ENCODE measurements around the gene NOS3. TPM values are rescaled to one million over a fixed set of nuclear protein-coding genes. Genes with fewer than 3 reads are reported as not detected.
A peak's percentile ranks its signal among the peaks of the same experiment; 100 is the strongest.

NOS3 gene
- total RNA-seq, 1 experiment from 2014 or later = 59.8 TPM

GRCh38 chr7:151048911-151049463, 58.2 kb downstream of the NOS3 start:
- DNase-seq = no peak
- H3K9ac ChIP-seq (ENCODE audit: low read length) = no peak overlapping the region
- no peaks in the 10 kb centered on the region for H3K36me3 ChIP-seq (ENCODE audit: insufficient read depth, low read length)
- H3K4me2 ChIP-seq (ENCODE audit: low read depth, low read length, poor library complexity, severe bottlenecking) = no peak overlapping the region
- H3K9me2 ChIP-seq (replicated peaks; ENCODE audit: insufficient read depth, low read length) = no peaks in the 10 kb centered on the region
- no peaks in the 10 kb centered on the region for H3K79me2 ChIP-seq (ENCODE audit: low read length)
- H3K9me3 ChIP-seq (ENCODE audit: low read length) = no peaks in the 10 kb centered on the region
- H3K27ac ChIP-seq (ENCODE audit: low read length) = no peak overlapping the region
- H2AFZ ChIP-seq (ENCODE audit: low read length) = no peak overlapping the region
- H4K20me1 ChIP-seq (ENCODE audit: insufficient read depth, low read depth, low read length) = no peaks in the 10 kb centered on the region
- H3K4me3 ChIP-seq (ENCODE audit: low read length) = no peak overlapping the region
- H3K4me1 ChIP-seq (ENCODE audit: low read length) = no peaks in the 10 kb centered on the region
- H3K27me3 ChIP-seq (ENCODE audit: low read length) = no peaks in the 10 kb centered on the region

DNA sequence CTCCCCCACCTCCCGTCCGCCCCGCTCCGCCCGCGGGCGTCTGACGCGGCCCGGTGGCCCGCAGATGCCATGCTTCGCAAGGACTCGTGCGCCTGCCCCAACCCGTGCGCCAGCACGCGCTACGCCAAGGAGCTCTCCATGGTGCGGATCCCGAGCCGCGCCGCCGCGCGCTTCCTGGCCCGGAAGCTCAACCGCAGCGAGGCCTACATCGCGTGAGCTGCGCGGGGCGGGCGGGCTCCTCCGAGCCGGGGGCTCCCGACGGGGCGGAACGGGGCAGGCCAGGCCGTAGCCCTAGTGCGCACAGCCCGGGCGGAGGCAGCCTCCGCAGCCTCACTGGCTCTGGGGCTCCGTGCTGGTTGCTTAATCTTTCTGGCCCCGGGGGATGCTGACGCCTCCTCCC, 60.3 kb downstream of the NOS3 start:
- H3K9me2 ChIP-seq (replicated peaks; ENCODE audit: insufficient read depth, low read length) = no peaks in the 10 kb centered on the region
- no peak overlapping the region for H3K4me2 ChIP-seq (ENCODE audit: low read depth, low read length, poor library complexity, severe bottlenecking)
- no peaks in the 10 kb centered on the region for H4K20me1 ChIP-seq (ENCODE audit: insufficient read depth, low read depth, low read length)
- no peak overlapping the region for H3K9ac ChIP-seq (ENCODE audit: low read length)
- no peak overlapping the region for H3K27ac ChIP-seq (ENCODE audit: low read length)
- no peak overlapping the region for H3K4me3 ChIP-seq (ENCODE audit: low read length)
- no peaks in the 10 kb centered on the region for H3K9me3 ChIP-seq (ENCODE audit: low read length)
- no peaks in the 10 kb centered on the region for H3K27me3 ChIP-seq (ENCODE audit: low read length)
- DNase-seq = peak; percentile 76
- no peak overlapping the region for H2AFZ ChIP-seq (ENCODE audit: low read length)
- H3K79me2 ChIP-seq (ENCODE audit: low read length) = no peaks in the 10 kb centered on the region
- no peaks in the 10 kb centered on the region for H3K36me3 ChIP-seq (ENCODE audit: insufficient read depth, low read length)
- H3K4me1 ChIP-seq (ENCODE audit: low read length) = no peaks in the 10 kb centered on the region

DNA sequence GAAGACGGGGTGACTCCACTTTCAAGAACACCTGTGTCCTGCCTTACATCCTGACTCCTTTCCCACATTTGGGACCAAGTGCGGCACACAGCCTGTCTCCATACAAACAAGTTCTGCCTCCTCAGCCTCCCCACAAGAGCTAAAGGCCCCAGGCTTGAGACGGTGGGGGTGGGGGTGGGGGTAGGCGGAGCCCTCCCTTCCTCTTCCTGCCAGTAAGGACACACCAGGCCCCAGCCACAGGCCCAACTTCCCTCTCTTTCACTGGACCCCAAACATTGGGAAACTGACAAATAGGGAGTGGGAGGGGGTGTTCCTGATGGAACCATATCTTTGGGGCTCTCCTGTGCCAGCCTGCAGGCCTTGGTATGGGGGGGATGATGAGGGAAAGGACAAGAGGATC, 62.3 kb downstream of the NOS3 start:
- Histone ChIP-seq H2AFZ (ENCODE audit: low read length) (no peak overlapping the region), H3K4me2 (ENCODE audit: low read depth, low read length, poor library complexity, severe bottlenecking) (no peak overlapping the region), H3K79me2 (ENCODE audit: low read length) (peaks cover 4% of the 10 kb centered on the region; the same call in 1 of the 2 replicates)

GRCh38 chr7:151053751-151054150, 62.9 kb downstream of the NOS3 start:
- H3K36me3 ChIP-seq (ENCODE audit: insufficient read depth, low read length) = no peaks in the 10 kb centered on the region
- no peak overlapping the region for H3K27ac ChIP-seq (ENCODE audit: low read length)
- H2AFZ ChIP-seq (ENCODE audit: low read length) = no peak overlapping the region
- H3K9me2 ChIP-seq (replicated peaks; ENCODE audit: insufficient read depth, low read length) = no peaks in the 10 kb centered on the region
- peaks cover 15% of the 10 kb centered on the region for H3K4me1 ChIP-seq (ENCODE audit: low read length)
- no peak overlapping the region for H3K4me3 ChIP-seq (ENCODE audit: low read length)
- DNase-seq = no peak
- peaks cover 4% of the 10 kb centered on the region; the same call in 1 of the 2 replicates for H3K79me2 ChIP-seq (ENCODE audit: low read length)
- no peaks in the 10 kb centered on the region for H3K9me3 ChIP-seq (ENCODE audit: low read length)
- no peak overlapping the region for H3K4me2 ChIP-seq (ENCODE audit: low read depth, low read length, poor library complexity, severe bottlenecking)
- H3K9ac ChIP-seq (ENCODE audit: low read length) = no peak overlapping the region
- no peaks in the 10 kb centered on the region for H4K20me1 ChIP-seq (ENCODE audit: insufficient read depth, low read depth, low read length)
- H3K27me3 ChIP-seq (ENCODE audit: low read length) = no peaks in the 10 kb centered on the region

More for the DNA sequence above, 62.3 kb downstream of the NOS3 start:
- Histone ChIP-seq H3K4me1 (ENCODE audit: low read length) (peaks cover 9% of the 10 kb centered on the region), H4K20me1 (ENCODE audit: insufficient read depth, low read depth, low read length) (no peaks in the 10 kb centered on the region), H3K9me2 (replicated peaks; ENCODE audit: insufficient read depth, low read length) (no peaks in the 10 kb centered on the region), H3K36me3 (ENCODE audit: insufficient read depth, low read length) (no peaks in the 10 kb centered on the region), H3K4me3 (ENCODE audit: low read length) (no peak overlapping the region), H3K27ac (ENCODE audit: low read length) (no peak overlapping the region), H3K9ac (ENCODE audit: low read length) (no peak overlapping the region), H3K9me3 (ENCODE audit: low read length) (no peaks in the 10 kb centered on the region), H3K27me3 (ENCODE audit: low read length) (no peaks in the 10 kb centered on the region)
- DNase-seq = no peak

- Histone ChIP-seq H3K79me2 (ENCODE audit: low read length) (peaks cover 19% of the 10 kb centered on the region), H3K9ac (ENCODE audit: low read length) (no peak overlapping the region), H3K9me3 (ENCODE audit: low read length) (no peaks in the 10 kb centered on the region), H3K27me3 (ENCODE audit: low read length) (no peaks in the 10 kb centered on the region), H3K4me3 (ENCODE audit: low read length) (no peak overlapping the region), H3K36me3 (ENCODE audit: insufficient read depth, low read length) (no peaks in the 10 kb centered on the region), H3K4me1 (ENCODE audit: low read length) (peaks cover 28% of the 10 kb centered on the region), H3K9me2 (replicated peaks; ENCODE audit: insufficient read depth, low read length) (no peaks in the 10 kb centered on the region), H3K4me2 (ENCODE audit: low read depth, low read length, poor library complexity, severe bottlenecking) (peak overlapping the region; percentile 82), H3K27ac (ENCODE audit: low read length) (no peak overlapping the region), H2AFZ (ENCODE audit: low read length) (no peak overlapping the region), H4K20me1 (ENCODE audit: insufficient read depth, low read depth, low read length) (0 out of 2 replicates have a peak, but pooled peaks cover 1% of the 10 kb centered on the region)
- DNase-seq = no peak
Measured at GRCh38 chr7:151056283-151056665, 65.5 kb downstream of the NOS3 start.

- H3K4me1 ChIP-seq (ENCODE audit: low read length) = peaks cover 31% of the 10 kb centered on the region
- no peaks in the 10 kb centered on the region for H3K9me3 ChIP-seq (ENCODE audit: low read length)
- H3K4me3 ChIP-seq (ENCODE audit: low read length) = peak overlapping the region; percentile 87
- DNase-seq = peak; percentile 46
- no peaks in the 10 kb centered on the region for H3K9me2 ChIP-seq (replicated peaks; ENCODE audit: insufficient read depth, low read length)
- no peaks in the 10 kb centered on the region for H3K27me3 ChIP-seq (ENCODE audit: low read length)
- peak overlapping the region; percentile 82 for H3K4me2 ChIP-seq (ENCODE audit: low read depth, low read length, poor library complexity, severe bottlenecking)
- H3K79me2 ChIP-seq (ENCODE audit: low read length) = peaks cover 25% of the 10 kb centered on the region
- H3K36me3 ChIP-seq (ENCODE audit: insufficient read depth, low read length) = no peaks in the 10 kb centered on the region
- no peak overlapping the region for H2AFZ ChIP-seq (ENCODE audit: low read length)
- H3K9ac ChIP-seq (ENCODE audit: low read length) = peak overlapping the region; percentile 88
- no peak overlapping the region for H3K27ac ChIP-seq (ENCODE audit: low read length)
- 0 out of 2 replicates have a peak, but pooled peaks cover 5% of the 10 kb centered on the region for H4K20me1 ChIP-seq (ENCODE audit: insufficient read depth, low read depth, low read length)
Measured at GRCh38 chr7:151056666-151057505, 66.1 kb downstream of the NOS3 start.

DNA sequence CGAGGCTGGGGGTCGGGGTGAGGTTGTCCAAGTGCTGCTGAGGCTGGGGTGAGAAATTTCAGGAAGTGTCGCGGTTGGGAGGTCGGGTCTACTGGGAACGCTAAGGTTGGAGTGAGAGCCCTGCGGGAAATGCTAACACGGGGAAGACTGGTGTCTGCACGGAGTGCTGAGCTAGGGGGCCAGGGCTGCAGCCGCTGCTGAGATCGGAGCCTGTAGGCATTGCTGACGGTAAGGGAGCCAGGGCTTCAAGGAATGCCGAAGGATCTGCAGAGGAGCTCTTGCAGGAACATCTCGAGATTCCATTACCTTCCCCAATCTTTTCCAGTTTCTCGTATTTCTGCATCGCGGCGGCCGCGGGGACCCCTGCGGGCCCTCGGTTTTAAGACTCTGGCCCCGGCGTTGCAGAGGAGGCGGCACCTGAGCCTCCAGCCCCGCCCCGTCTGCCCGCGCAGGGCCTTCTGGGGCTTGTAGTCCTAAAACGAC, 66.7 kb downstream of the NOS3 start, which contains the start of gene CDK5:
Gene CDK5, minus strand, starts transcription at position 392 of the 483 bp plus-strand sequence. Its CDS starts 49 bp downstream, at position 343.
- peak within 1 kb of the TSS; percentile 89 for H3K9ac ChIP-seq (ENCODE audit: low read length)
- peak within 1 kb of the TSS; percentile 82 for H3K27ac ChIP-seq (ENCODE audit: low read length)
- no peaks in the 10 kb centered on the region for H3K36me3 ChIP-seq (ENCODE audit: insufficient read depth, low read length)
- peaks cover 31% of the 10 kb centered on the region for H3K4me1 ChIP-seq (ENCODE audit: low read length)
- H3K79me2 ChIP-seq (ENCODE audit: low read length) = peaks cover 32% of the 10 kb centered on the region
- H3K9me3 ChIP-seq (ENCODE audit: low read length) = no peaks in the 10 kb centered on the region
- peak within 1 kb of the TSS; percentile 49; the same call in 1 of the 2 replicates for H2AFZ ChIP-seq (ENCODE audit: low read length)
- no peaks in the 10 kb centered on the region for H3K27me3 ChIP-seq (ENCODE audit: low read length)
- DNase-seq = no peak
- 0 out of 2 replicates have a peak, but pooled peaks cover 5% of the 10 kb centered on the region for H4K20me1 ChIP-seq (ENCODE audit: insufficient read depth, low read depth, low read length)
- H3K4me3 ChIP-seq (ENCODE audit: low read length) = peak within 1 kb of the TSS; percentile 87
- H3K9me2 ChIP-seq (replicated peaks; ENCODE audit: insufficient read depth, low read length) = no peaks in the 10 kb centered on the region
- peak within 1 kb of the TSS; percentile 82 for H3K4me2 ChIP-seq (ENCODE audit: low read depth, low read length, poor library complexity, severe bottlenecking)
